ENCODE measurements around the gene LIN54. TPM values are rescaled to one million over a fixed set of nuclear protein-coding genes. Genes with fewer than 3 reads are reported as not detected.

LIN54 gene
- total and polyA plus RNA-seq, 9 of the 15 experiments (the other 6 are each of a cell fraction or from before 2014, with no cell fraction given): 2.2 to 22.5 (median 15.8) TPM

- TF ChIP-seq ELK3 (CRISPR knock-in tag; IDR thresholded peaks at IDR 0.05) (no peak), BCLAF1 (IDR thresholded peaks at IDR 0.05; ENCODE audit: borderline replicate concordance in 1 of 2, control insufficient read depth in 1 of 2, low read depth in 2 of 2, low read length in 1 of 2) (no peak), HCFC1 (IDR thresholded peaks at IDR 0.05; ENCODE audit: low read depth, low read length) (no peak), NCOA1 (IDR thresholded peaks at IDR 0.05; ENCODE audit: low read depth) (no peak), ZBTB7A (IDR thresholded peaks at IDR 0.05; ENCODE audit: borderline replicate concordance, control insufficient read depth, low read depth, low read length) (no peak), MYNN (IDR thresholded peaks at IDR 0.05) (no peak), MYNN (CRISPR knock-in tag; IDR thresholded peaks at IDR 0.05) (no peak), CGGBP1 (CRISPR knock-in tag; IDR thresholded peaks at IDR 0.05) (no peak)
These were observed 34.8 kb downstream of the LIN54 start (continued) for GRCh38 chr4:82975792-82976191.
